HG02642 (cell line): Measurements from ENCODE around the gene ZNF221.
"Not testable (repeated sequence)": the region's sequence is repeated elsewhere in the genome, so short reads cannot be mapped to it uniquely, and the experiment has no call there.

Experiments
- ATAC-seq: cut with Tn5 transposase; IDR thresholded peaks from one replicate; pipeline ENCODE4 v1.9.1; 2021; ENCODE audit warnings: mild to moderate bottlenecking; ENCODE audit not compliant: unreplicated experiment, poor library complexity

ZNF221 gene

DNA sequence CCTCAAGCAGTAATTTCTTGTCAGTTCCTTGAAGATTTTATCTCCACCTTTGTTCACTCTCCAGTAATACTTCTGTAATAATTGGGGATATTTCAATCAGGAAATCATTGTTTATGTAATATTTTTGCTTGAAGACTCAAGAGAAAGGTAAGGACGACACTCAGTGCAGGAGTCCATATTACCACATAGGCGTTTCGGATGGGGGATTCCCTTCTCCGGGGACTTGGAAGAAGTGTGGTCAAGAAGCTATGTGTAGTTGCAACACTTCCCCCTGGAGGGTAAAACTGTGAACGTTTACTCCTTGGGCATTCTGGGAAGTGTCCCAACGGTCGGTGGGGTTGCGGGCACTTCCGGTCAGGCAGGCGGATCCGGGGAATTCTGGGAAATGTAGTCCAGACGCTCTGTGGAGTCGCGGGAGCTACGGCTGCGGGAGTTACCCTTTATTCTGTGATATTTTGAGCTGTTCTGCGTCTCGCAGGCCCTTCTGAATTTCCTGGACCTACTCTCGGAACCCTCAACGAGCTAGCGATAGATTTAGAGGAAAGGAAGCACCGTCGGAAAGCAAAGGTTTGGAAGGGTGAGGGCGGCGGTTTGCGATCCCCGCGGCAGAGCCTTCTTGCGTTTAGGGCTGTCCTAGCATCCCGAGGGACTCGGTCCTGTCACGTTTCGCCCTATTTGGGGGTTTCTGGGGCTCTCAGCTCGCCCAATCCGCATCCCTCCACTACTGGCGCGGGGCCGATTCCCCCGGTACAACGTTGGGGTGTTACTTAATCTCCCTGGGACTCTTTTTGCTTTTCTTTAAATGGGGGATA lies at the start of gene ZNF221:
Gene ZNF221 (plus strand): TSS at position 395 of the 812 bp plus-strand sequence. CDS start 11,499 bp downstream, outside the sequence.
- ATAC-seq = peak; percentile 94

DNA sequence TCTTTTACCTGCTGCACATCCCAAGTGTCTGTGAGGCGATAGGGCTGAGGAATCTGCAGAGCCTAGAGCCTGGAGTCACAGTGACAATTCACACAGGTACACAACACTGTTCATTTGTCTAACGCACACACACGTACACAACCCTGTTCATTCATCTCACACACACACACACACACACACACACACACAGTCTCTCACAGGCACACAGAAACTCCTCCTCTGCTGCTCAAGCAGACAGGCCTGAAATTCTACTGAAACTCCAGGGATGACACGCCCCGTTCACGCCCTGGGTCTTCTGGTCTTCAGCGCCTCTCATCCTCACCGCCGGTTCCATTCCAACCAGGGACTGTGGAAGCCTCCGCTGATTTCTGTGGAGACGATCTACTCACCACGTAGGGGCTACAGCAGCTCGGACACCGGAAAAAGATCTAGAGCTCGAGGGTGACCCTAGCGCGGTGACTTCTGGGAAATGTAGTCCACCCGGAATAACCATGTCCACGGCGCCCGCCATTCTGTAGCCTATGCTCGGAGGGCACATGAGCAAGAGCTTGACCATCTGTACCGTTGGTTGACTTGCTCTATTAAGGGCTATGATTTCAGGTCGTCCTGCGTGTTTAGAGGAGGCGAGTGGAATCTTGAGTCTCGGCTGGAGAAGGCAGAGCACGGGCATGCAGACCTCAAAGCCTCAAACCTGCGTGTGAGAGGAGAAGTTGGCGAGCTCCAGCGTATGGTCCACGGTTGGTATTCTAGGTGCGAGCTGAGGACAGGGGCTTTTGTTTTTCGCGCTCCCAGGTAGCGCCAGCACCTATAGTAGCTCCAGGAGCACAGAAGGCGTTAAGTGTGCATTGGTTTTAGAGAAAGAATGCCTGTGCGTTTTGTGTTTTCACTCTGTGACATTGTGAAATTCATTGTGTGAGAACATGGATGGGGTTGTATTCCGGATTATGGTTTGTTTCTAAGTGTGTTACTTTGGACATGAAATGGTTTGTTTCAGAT lies 49.3 kb upstream of the ZNF221 start:
- no peak for ATAC-seq

- ATAC-seq = no peak
Measured at GRCh38 chr19:43902399-43902798, 48.6 kb upstream of the ZNF221 start.

DNA sequence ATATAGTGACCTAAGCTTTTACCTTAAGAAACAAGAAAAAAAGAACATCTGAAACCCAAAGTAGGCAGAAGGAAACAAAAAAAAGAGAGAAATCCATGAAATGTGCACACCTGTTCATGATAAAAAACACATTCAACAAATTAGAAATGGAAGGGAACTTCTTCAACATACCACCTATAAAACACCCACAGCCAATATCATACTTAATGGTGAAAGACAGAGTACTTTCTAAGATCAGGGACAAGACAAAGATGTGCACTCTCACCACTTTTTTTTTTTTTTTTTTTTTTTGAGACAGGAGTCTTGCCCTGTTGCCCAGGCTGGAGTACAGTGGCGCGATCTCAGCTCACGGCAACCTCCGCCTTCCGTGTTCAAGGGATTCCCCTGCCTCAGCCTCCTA lies 45.1 kb upstream of the ZNF221 start:
- ATAC-seq = no peak

- no peak for ATAC-seq
Measured at GRCh38 chr19:43906774-43907173, 44.3 kb upstream of the ZNF221 start.

GRCh38 chr19:43908659-43909058 lies 42.4 kb upstream of the ZNF221 start:
- ATAC-seq = no peak

DNA sequence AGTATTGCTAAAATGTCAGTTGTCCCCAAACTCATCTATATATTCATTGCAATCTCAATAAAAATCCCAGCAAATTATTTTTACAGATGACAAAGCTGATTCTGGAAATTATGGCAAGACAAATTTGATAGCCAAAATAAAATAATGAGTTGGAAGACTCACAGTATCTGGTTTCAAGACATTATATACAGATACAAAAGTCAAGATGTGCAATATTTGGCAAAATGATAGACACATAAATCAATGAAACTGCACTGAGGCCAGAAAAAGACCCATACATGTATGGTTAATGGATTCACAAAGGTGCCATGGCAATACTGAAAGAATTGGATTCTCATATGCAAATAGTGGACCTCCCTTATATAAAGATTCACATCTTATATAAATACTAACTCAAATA lies 40.1 kb upstream of the ZNF221 start:
- ATAC-seq = no peak

GRCh38 chr19:43913383-43913782 lies 37.6 kb upstream of the ZNF221 start:
- no peak for ATAC-seq

- no peak for ATAC-seq
Measured at GRCh38 chr19:43914051-43914450, 37.0 kb upstream of the ZNF221 start.

GRCh38 chr19:43923875-43924274 lies 27.2 kb upstream of the ZNF221 start:
- ATAC-seq = no peak

DNA sequence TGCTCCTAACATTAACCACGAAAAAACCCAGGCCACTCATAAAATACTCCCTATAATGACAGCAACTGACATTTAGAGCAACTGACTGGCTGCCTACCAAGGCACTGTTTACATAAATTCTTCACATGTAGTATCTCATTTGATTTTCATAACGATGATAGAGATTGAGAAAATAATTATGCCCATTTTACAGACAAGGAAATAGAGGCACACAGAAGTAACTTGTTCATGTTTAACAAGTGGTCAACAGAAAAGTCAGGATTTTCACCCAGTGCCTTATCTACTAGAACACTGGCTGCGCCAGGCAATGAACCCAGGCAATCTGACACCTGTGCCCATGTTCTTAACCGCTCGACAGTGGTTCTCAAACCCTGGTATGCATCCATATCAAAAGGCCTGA lies 22.2 kb upstream of the ZNF221 start:
- no peak for ATAC-seq

DNA sequence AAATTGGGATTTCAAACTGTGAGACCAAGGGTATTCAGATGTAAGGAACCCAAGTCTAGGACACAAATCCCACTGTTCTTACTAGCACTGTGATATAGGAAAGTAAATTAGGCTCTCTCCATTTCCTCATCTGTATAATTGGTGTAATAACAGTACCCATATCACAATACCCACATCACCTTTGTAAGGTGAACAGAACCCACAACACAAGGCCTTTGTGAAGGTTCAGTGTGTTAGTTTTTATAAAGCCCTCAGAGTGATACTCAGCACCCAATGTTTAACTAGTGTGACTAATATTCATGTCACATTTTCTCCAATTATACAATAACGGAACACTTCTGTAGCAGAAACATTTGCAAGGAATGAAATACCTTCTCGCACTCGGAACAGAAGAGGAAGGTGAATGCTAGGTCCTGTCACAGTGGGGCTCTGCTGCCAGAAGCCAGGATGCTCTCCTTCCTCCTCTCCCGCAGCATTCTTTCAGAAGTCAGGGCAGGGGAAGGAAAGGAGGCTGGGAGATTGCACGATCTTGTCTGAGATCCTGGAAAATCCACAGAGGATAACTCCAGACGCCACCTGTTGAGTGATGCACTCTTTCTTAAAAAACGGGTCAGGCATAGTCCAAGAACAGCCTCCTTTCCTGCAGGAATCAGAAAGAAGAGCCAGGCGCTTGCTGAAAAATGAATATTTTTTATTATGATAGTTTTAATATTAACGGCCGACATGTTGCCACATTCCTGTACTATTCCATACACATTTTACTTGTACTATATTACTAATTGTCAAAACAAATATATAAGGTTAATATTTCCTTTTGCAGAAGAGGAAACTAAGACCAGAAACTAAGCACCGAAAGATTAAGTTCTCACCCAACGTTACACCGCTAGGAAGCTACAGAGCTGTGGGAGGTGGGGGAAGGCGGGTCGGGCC lies 16.7 kb upstream of the ZNF221 start:
- ATAC-seq = no peak

DNA sequence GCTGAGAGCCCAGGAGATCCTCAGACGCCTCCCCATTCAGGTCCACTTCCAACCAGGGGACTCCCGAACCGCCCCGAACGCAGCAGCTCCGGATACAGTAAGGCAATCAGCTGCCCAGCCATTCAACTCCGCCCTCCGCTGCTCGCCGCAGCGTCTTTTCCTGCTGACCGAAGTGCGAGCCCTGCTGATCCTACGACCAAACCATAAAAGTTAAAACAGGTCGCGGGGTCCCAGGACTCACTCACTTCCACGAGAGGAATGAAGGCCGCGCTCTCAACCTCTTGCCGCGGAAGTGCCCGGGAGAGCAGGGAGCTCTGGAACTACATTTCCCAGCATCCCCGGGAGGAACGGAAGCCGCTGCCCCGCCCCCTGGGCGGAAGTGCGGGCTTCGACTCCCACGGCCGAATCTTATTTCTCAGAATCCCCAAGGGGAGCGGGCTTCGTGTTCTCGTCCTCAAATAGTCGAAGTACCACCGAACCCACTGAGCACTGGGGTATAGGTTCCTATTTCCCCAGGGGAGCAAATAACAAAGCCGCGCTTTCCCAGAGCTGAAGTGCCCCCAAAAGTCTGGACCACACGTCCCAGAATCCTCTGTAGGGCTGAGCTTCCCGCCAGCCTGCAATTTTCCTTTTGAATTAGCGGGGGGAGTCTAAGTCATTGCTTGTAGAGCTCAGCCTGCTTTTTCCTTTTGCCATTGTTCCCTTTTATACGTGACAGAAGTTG lies 15.9 kb upstream of the ZNF221 start, which contains the start of gene ZNF45:
Gene ZNF45 (minus strand): TSS at position 298 of the 724 bp plus-strand sequence. CDS start 13,097 bp downstream, outside the sequence.
- peak; percentile 96 for ATAC-seq

- no peak for ATAC-seq
Measured at GRCh38 chr19:43936188-43936587, 14.8 kb upstream of the ZNF221 start.

GRCh38 chr19:43939557-43940260 lies 11.3 kb upstream of the ZNF221 start:
- no peak for ATAC-seq

DNA sequence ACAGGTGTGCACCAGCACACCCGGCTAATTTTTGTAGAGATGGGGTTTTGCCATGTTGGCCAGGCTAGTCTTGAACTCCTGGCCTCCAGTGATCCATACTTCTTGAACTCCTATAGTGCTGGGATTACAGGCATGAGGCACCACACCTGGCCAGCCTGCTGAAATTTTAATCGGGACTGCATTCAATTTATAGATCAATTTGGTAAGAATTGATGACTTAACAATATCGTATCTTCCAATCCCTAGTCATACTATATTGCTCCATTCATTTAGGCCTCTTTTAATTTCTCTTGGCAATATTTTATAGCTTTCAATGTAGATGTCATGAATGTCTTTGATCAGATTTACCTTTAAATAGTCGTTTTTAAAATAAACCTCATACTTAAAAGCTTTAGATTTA lies 10.3 kb upstream of the ZNF221 start:
- no peak for ATAC-seq

DNA sequence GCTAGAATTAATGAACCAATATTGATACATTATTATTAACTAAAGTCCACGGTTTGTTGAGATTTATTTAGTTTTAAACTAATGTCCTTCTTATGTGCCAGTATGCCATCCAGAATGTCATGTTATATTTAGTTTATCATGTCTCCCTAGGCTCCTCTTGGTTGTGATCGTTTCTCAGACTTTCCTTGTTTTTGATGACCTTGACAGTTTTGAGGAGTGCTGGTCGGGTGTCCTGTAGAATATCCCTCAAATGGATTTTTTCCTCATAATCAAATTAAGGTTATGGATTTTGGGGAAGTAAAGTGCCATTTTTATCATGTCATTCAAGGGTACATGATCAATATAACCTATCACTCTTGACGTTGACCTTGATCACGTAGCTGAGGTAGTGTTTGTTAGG lies 9.8 kb upstream of the ZNF221 start:
- no peak for ATAC-seq

DNA sequence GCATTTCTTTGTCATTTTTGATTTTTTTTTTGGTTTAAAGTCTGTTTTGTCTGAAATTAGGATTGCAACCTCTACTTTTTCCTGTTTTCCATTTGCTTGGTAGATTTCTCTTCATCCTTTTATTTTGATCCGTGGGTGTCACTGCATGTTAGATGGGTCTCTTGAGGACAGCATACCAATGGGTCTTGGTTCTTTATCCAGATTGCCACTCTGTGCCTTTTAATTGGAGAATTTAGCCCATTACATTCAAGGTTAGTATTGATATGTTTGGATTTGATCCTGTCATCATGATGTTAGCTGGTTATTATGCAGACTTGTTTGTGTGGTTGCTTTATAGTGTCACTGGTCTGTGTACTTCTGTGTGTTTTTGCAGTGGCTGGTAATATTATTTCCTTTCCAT lies 3.6 kb upstream of the ZNF221 start:
- ATAC-seq = not testable (repeated sequence)

DNA sequence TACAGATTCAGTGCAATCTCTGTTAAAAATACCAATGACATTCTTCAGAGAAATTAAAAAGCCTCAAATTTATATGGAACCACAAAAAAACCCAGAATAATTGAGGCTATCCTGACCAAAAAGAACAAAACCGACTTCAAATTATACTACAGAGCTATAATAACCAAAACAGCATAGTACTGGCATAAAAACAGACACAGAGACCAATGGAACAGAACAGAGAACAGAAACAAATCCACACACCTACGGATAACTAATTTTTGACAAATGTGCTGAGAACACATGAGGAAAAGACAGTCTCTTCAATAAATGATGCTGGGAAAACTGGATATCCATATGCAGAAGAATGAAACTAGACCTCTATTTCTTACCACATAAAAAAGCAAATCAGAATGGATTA lies 1.2 kb upstream of the ZNF221 start:
- ATAC-seq = not testable (repeated sequence)
